Measurements from ENCODE around the gene ITPK1. TPM values are rescaled to one million over a fixed set of nuclear protein-coding genes. Genes with fewer than 3 reads are reported as not detected.

The ITPK1 gene
- polyA plus RNA-seq, 1 of the 3 experiments (the other 2 are of a cell fraction) = 23.2 TPM

DNA sequence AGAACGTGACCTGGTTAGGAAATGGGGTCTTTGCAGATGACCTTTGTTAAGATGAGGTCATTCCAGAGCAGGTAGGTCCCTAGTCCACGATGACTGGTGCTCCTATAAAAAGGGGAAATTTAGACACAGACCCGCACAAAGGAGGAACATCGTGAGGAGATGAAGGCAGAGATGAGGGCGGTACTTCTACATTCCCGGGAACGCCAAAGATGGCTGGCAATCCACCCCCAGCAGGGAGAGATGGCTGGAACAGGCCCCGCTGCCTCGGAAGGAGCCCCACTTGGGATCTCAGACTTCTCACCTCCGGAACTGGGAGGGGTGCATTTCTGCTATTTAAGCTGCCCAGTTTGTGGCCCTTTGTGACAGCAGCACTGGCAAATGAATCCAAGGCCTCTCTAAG, 85.0 kb downstream of the ITPK1 start:
- Histone ChIP-seq H3K9me3 (no peaks in the 10 kb centered on the region), H3K4me2 (no peak overlapping the region), H3K4me3 (ENCODE audit: low read depth in 2 of 2, low read length in 1 of 2) (no peak overlapping the region), H3K79me2 (ENCODE audit: insufficient read depth) (no peaks in the 10 kb centered on the region), H3K36me3 (replicated peaks in 1 of 2; ENCODE audit: control insufficient read depth in 1 of 2, insufficient read depth in 2 of 2, low read length in 1 of 2) (no peaks in the 10 kb centered on the region), H2AFZ (ENCODE audit: low read depth) (no peak overlapping the region), H4K20me1 (ENCODE audit: insufficient read depth) (0 out of 2 replicates have a peak, but pooled peaks cover 5% of the 10 kb centered on the region), H3K27ac (ENCODE audit: low read depth in 2 of 2, low read length in 1 of 2) (no peak overlapping the region), H3K9ac (no peak overlapping the region), H3K4me1 (ENCODE audit: control insufficient read depth in 1 of 2, insufficient read depth in 2 of 2, low read depth in 1 of 2, low read length in 1 of 2) (peaks cover 0 to 42% of the 10 kb centered on the region in 2 experiments; a peak in 1 of 4 replicates), H3K9me2 (no peaks in the 10 kb centered on the region), H3F3A (replicated peaks; ENCODE audit: insufficient read depth) (no peaks in the 10 kb centered on the region), H3K27me3 (ENCODE audit: insufficient read depth) (no peaks in the 10 kb centered on the region)
- no peak for DNase-seq
- ChIA-PET POLR2A (no interaction called here), CTCF (interaction anchor here (2.3 kb wide), 1 partner anchor 7 kb away, joined by 8 read pairs; no protein-coding TSS in a partner anchor)
- no peak for TF ChIP-seq MAX (IDR thresholded peaks at IDR 0.05; ENCODE audit: low read depth)
- TF ChIP-seq CHD2 (IDR thresholded peaks at IDR 0.05; ENCODE audit: low read length, partially characterized antibody) = no peak
- TF ChIP-seq TAF1 (IDR thresholded peaks at IDR 0.05; ENCODE audit: borderline replicate concordance, low read depth, low read length) = no peak
- no peak for TF ChIP-seq MXI1 (IDR thresholded peaks at IDR 0.05; ENCODE audit: low read depth, low read length)
- TF ChIP-seq, protein P1, sequence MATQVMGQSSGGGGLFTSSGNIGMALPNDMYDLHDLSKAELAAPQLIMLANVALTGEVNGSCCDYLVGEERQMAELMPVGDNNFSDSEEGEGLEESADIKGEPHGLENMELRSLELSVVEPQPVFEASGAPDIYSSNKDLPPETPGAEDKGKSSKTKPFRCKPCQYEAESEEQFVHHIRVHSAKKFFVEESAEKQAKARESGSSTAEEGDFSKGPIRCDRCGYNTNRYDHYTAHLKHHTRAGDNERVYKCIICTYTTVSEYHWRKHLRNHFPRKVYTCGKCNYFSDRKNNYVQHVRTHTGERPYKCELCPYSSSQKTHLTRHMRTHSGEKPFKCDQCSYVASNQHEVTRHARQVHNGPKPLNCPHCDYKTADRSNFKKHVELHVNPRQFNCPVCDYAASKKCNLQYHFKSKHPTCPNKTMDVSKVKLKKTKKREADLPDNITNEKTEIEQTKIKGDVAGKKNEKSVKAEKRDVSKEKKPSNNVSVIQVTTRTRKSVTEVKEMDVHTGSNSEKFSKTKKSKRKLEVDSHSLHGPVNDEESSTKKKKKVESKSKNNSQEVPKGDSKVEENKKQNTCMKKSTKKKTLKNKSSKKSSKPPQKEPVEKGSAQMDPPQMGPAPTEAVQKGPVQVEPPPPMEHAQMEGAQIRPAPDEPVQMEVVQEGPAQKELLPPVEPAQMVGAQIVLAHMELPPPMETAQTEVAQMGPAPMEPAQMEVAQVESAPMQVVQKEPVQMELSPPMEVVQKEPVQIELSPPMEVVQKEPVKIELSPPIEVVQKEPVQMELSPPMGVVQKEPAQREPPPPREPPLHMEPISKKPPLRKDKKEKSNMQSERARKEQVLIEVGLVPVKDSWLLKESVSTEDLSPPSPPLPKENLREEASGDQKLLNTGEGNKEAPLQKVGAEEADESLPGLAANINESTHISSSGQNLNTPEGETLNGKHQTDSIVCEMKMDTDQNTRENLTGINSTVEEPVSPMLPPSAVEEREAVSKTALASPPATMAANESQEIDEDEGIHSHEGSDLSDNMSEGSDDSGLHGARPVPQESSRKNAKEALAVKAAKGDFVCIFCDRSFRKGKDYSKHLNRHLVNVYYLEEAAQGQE (IDR thresholded peaks at IDR 0.05; ENCODE audit: low read depth, low read length) = no peak
- TF ChIP-seq JUND (IDR thresholded peaks at IDR 0.05) = no peak
- TF ChIP-seq ELF1 (IDR thresholded peaks at IDR 0.05) = no peak
- TF ChIP-seq POLR2AphosphoS5 (IDR thresholded peaks at IDR 0.05; ENCODE audit: low read depth, low read length) = no peak
- no peak for TF ChIP-seq RXRA (IDR thresholded peaks at IDR 0.05; ENCODE audit: borderline replicate concordance, low read depth)
- WGBS (ENCODE audit: low lambda C conversion rate) = 94% methylated on average over 10 of the region's 10 CpGs

GRCh38 chr14:93029911-93030508, 85.7 kb downstream of the ITPK1 start:
- Histone ChIP-seq H3K27ac (ENCODE audit: low read depth in 2 of 2, low read length in 1 of 2) (no peak overlapping the region), H3F3A (replicated peaks; ENCODE audit: insufficient read depth) (no peaks in the 10 kb centered on the region), H3K9ac (no peak overlapping the region), H3K36me3 (replicated peaks in 1 of 2; ENCODE audit: control insufficient read depth in 1 of 2, insufficient read depth in 2 of 2, low read length in 1 of 2) (no peaks in the 10 kb centered on the region), H3K9me3 (no peaks in the 10 kb centered on the region), H4K20me1 (ENCODE audit: insufficient read depth) (0 out of 2 replicates have a peak, but pooled peaks cover 5% of the 10 kb centered on the region), H3K9me2 (no peaks in the 10 kb centered on the region), H3K4me1 (ENCODE audit: control insufficient read depth in 1 of 2, insufficient read depth in 2 of 2, low read depth in 1 of 2, low read length in 1 of 2) (peaks cover 0 to 36% of the 10 kb centered on the region in 2 experiments; a peak in 1 of 4 replicates), H3K27me3 (ENCODE audit: insufficient read depth) (no peaks in the 10 kb centered on the region), H2AFZ (ENCODE audit: low read depth) (no peak overlapping the region), H3K4me3 (ENCODE audit: low read depth in 2 of 2, low read length in 1 of 2) (no peak overlapping the region), H3K4me2 (no peak overlapping the region), H3K79me2 (ENCODE audit: insufficient read depth) (no peaks in the 10 kb centered on the region)
- no peak for TF ChIP-seq FOXJ3 (CRISPR knock-in tag; IDR thresholded peaks at IDR 0.05)
- TF ChIP-seq FOXM1 (IDR thresholded peaks at IDR 0.05; ENCODE audit: low read depth) = no peak
- no peak for TF ChIP-seq TAF1 (IDR thresholded peaks at IDR 0.05; ENCODE audit: borderline replicate concordance, low read depth, low read length)
- no peak for TF ChIP-seq YY1 (IDR thresholded peaks at IDR 0.05; ENCODE audit: low read depth)
- TF ChIP-seq TCF12 (IDR thresholded peaks at IDR 0.05) = no peak
- no peak for TF ChIP-seq JUND (IDR thresholded peaks at IDR 0.05)
- 89% methylated on average over 8 of the region's 8 CpGs for WGBS (ENCODE audit: low lambda C conversion rate)
- ChIA-PET POLR2A (no interaction called here), CTCF (interaction anchor here (1.8 kb wide), 1 partner anchor 83 kb away, joined by 5 read pairs; no protein-coding TSS in a partner anchor)
- DNase-seq = no peak

Data from SK-N-SH (cell line).